HCT116 (cell line): ENCODE data around the gene SLFN12L. TPM values are rescaled to one million over a fixed set of nuclear protein-coding genes. Genes with fewer than 3 reads are reported as not detected.

ENCODE experiments used
- ATAC-seq: fragments of 200-7000 bp; cut with Tn5 transposase; 2 replicates; pipeline ENCODE4 v1.9.1; 2020; ENCODE audit warnings: mild to moderate bottlenecking, moderate library complexity
- BruUV-seq: library from RNA; stranded (reverse); fragments of 400-500 nt; replicated peaks from 2 replicates; lab custom pipeline; 2021; lab: Mats Ljungman, UMichigan
- CTCF ChIA-PET: fragments of 300-600 bp; sonication (Branson Sonifier 250); formaldehyde crosslinking; loops from one replicate; lab custom pipeline; 2021; ENCODE audit warnings: antibody characterized with exemption; lab: Charles Lee
- POLR2A ChIA-PET: fragments of 300-600, 350-600 bp; sonication (Branson Sonifier 250); formaldehyde crosslinking; loops from one replicate; lab custom pipeline; 2021; ENCODE audit warnings: antibody characterized with exemption; lab: Charles Lee
- RAD21 ChIA-PET, 2 experiments: fragments of 300-600 bp; sonication (Branson Sonifier 250); formaldehyde crosslinking; loops; one replicate each; lab custom pipeline; 2023; ENCODE audit warnings: low total read pairs in 2 of 2; ENCODE audit not compliant: uncharacterized antibody in 2 of 2, unreplicated experiment in 2 of 2, low non-redundant PET in 1 of 2; lab: Charles Lee
- DNase-seq: peaks from one replicate; pipeline ENCODE4 v3.0.0-alpha.2; 2010; ENCODE audit warnings: low read depth, low spot score
- H2AFZ ChIP-seq: fragments of 200-600 bp; shearing (Covaris generic), sonication (generic); 2 replicates; pipeline ENCODE4 v1.6.1; 2017; ENCODE audit warnings: low read depth, mixed run types, mixed read lengths, antibody characterized with exemption, low read length; ENCODE audit not compliant: poor library complexity, severe bottlenecking
- H3K27ac ChIP-seq: 2 replicates; pipeline ENCODE4 v1.5.1; 2012; ENCODE audit warnings: low read depth, low read length
- H3K27me3 ChIP-seq: fragments of 200-600 bp; sonication (generic); 2 replicates; pipeline ENCODE4 v1.6.1; 2016; ENCODE audit warnings: mixed run types, low read length, mixed read lengths; ENCODE audit not compliant: insufficient read depth
- H3K36me3 ChIP-seq, 2 experiments: fragments of 200-500 bp in 1 of 2; fragments of 200-600 bp in 1 of 2; sonication (Bioruptor generic) in 1 of 2; sonication (generic) in 1 of 2; 2 replicates each; pipeline versions ENCODE4 v1.5.1 to v1.6.1; 2014 to 2016; ENCODE audit warnings: low read length in 2 of 2, inconsistent platforms in 1 of 2, mixed read lengths in 1 of 2, mixed run types in 1 of 2; ENCODE audit not compliant: insufficient read depth in 2 of 2, control insufficient read depth in 1 of 2
- H3K4me1 ChIP-seq, 2 experiments: fragments of 200-600 bp in 1 of 2; sonication (generic) in 1 of 2; 2 replicates each; pipeline versions ENCODE4 v1.5.1 to v1.6.1; 2012 to 2017; ENCODE audit warnings: low read length in 2 of 2, inconsistent platforms in 1 of 2, mild to moderate bottlenecking in 1 of 2, mixed read lengths in 1 of 2, mixed run types in 1 of 2, moderate library complexity in 1 of 2; ENCODE audit not compliant: insufficient read depth in 2 of 2, control insufficient read depth in 1 of 2
- H3K4me2 ChIP-seq: fragments of 200-600 bp; sonication (generic); 2 replicates; pipeline ENCODE4 v1.6.1; 2017; ENCODE audit warnings: mixed run types, low read length, mixed read lengths
- H3K4me3 ChIP-seq, 2 experiments: fragments of 200-600 bp in 1 of 2; sonication (generic) in 1 of 2; replicated peaks in 1 of 2; 2 replicates each; pipeline ENCODE4 v1.5.1; 2011 to 2016; ENCODE audit warnings: low read length in 2 of 2, control low read depth in 1 of 2, low read depth in 1 of 2, mild to moderate bottlenecking in 1 of 2, mixed read lengths in 1 of 2, mixed run types in 1 of 2
- H3K79me2 ChIP-seq: fragments of 200-600 bp; sonication (generic); 2 replicates; pipeline ENCODE4 v1.6.1; 2017; ENCODE audit warnings: mild to moderate bottlenecking, mixed run types, low read length, moderate library complexity, mixed read lengths; ENCODE audit not compliant: insufficient read depth
- H3K9ac ChIP-seq: fragments of 200-600 bp; sonication (generic); 2 replicates; pipeline ENCODE4 v1.6.1; 2016; ENCODE audit warnings: low read length, mixed read lengths
- H3K9me2 ChIP-seq: fragments of 200-600 bp; sonication (generic), shearing (Covaris generic); 2 replicates; pipeline ENCODE4 v1.6.1; 2017; ENCODE audit warnings: mixed run types, mild to moderate bottlenecking, moderate library complexity; ENCODE audit not compliant: insufficient read depth
- H3K9me3 ChIP-seq, 2 experiments: fragments of 200-500 bp in 1 of 2; fragments of 200-600 bp in 1 of 2; sonication (Bioruptor generic) in 1 of 2; sonication (generic) in 1 of 2; 2 replicates each; pipeline ENCODE4 v1.6.1; 2014 to 2017; ENCODE audit warnings: low read length in 2 of 2, mixed read lengths in 2 of 2, inconsistent platforms in 1 of 2, low read depth in 1 of 2, mild to moderate bottlenecking in 1 of 2, mixed run types in 1 of 2, moderate library complexity in 1 of 2; ENCODE audit not compliant: control insufficient read depth in 1 of 2, insufficient read depth in 1 of 2
- H4K20me1 ChIP-seq: fragments of 200-600 bp; sonication (generic), shearing (Covaris generic); 2 replicates; pipeline ENCODE4 v1.6.1; 2017; ENCODE audit warnings: mixed run types, mild to moderate bottlenecking, moderate library complexity; ENCODE audit not compliant: insufficient read depth
- EGR1 ChIP-seq: IDR thresholded peaks from 2 replicates; pipeline ENCODE4 v1.6.1; 2012; ENCODE audit warnings: low read depth
- EZH2phosphoT487 ChIP-seq: fragments of 200-600 bp; IDR thresholded peaks from 2 replicates; pipeline ENCODE4 v1.6.1; 2018; ENCODE audit warnings: antibody characterized with exemption, borderline replicate concordance
- REST ChIP-seq: IDR thresholded peaks from 2 replicates; pipeline ENCODE4 v1.6.1; 2012; ENCODE audit warnings: low read depth
- intact Hi-C: fragments of 100-400 bp; cut with micrococcal nuclease; formaldehyde crosslinking; loops from 2 replicates; pipeline ENCODE4 v1.10.0; 2022
- total RNA-seq: library from RNA; stranded (reverse); gene quantifications from one replicate; pipeline ENCODE4 v1.2.1, GENCODE V29; 2021; ENCODE audit not compliant: unreplicated experiment

SLFN12L gene
- total RNA-seq, 1 experiment from 2014 or later: 0.17 TPM

- RAD21 ChIA-PET: no interaction called here
- Histone ChIP-seq H2AFZ (no peak overlapping the region), H3K36me3 (no peaks in the 10 kb centered on the region), H3K4me3 (no peak overlapping the region), H3K4me1 (no peaks in the 10 kb centered on the region), H3K27me3 (peaks cover 43% of the 10 kb centered on the region), H3K9me3 (no peaks in the 10 kb centered on the region), H3K9ac (no peak overlapping the region), H3K79me2 (no peaks in the 10 kb centered on the region), H4K20me1 (no peaks in the 10 kb centered on the region), H3K9me2 (no peaks in the 10 kb centered on the region), H3K4me2 (no peak overlapping the region), H3K27ac (no peak overlapping the region)
- DNase-seq (no peak), ATAC-seq (no peak)
- intact Hi-C loops: no loop called here
- no TSS peak for BruUV-seq
- POLR2A ChIA-PET: no interaction called here
- CTCF ChIA-PET: no interaction called here
- TF ChIP-seq EGR1 (no peak), EZH2phosphoT487 (no peak), REST (no peak)
Observed at GRCh38 chr17:35423761-35424160, 113.7 kb downstream of the SLFN12L start.

Other genes starting within 250 kb of the SLFN12L start
- gene SLFN11, start 164.1 kb downstream of the SLFN12L start, total RNA-seq: not detected
- not detected for gene SLFN12, start 105.2 kb downstream of the SLFN12L start, total RNA-seq
- gene SLFN13, start 88.9 kb downstream of the SLFN12L start, total RNA-seq: 0.10 TPM
- gene SLFN14, start 23.1 kb upstream of the SLFN12L start, total RNA-seq: not detected
- gene PEX12, start 40.9 kb upstream of the SLFN12L start, total RNA-seq: 5.0 TPM
- gene AP2B1, start 49.6 kb upstream of the SLFN12L start, total RNA-seq: 198 TPM
- 0.15 TPM for gene RASL10B, start 194.0 kb upstream of the SLFN12L start, total RNA-seq
- not detected for gene GAS2L2, start 215.6 kb upstream of the SLFN12L start, total RNA-seq
- gene C17orf50, start 223.2 kb upstream of the SLFN12L start, total RNA-seq: not detected